Measurements from ENCODE around the gene NUB1. TPM values are rescaled to one million over a fixed set of nuclear protein-coding genes. Genes with fewer than 3 reads are reported as not detected.

Gene NUB1
- total and polyA plus RNA-seq, 12 donors, result 22.5 to 127 (median 48.6) TPM

DNA sequence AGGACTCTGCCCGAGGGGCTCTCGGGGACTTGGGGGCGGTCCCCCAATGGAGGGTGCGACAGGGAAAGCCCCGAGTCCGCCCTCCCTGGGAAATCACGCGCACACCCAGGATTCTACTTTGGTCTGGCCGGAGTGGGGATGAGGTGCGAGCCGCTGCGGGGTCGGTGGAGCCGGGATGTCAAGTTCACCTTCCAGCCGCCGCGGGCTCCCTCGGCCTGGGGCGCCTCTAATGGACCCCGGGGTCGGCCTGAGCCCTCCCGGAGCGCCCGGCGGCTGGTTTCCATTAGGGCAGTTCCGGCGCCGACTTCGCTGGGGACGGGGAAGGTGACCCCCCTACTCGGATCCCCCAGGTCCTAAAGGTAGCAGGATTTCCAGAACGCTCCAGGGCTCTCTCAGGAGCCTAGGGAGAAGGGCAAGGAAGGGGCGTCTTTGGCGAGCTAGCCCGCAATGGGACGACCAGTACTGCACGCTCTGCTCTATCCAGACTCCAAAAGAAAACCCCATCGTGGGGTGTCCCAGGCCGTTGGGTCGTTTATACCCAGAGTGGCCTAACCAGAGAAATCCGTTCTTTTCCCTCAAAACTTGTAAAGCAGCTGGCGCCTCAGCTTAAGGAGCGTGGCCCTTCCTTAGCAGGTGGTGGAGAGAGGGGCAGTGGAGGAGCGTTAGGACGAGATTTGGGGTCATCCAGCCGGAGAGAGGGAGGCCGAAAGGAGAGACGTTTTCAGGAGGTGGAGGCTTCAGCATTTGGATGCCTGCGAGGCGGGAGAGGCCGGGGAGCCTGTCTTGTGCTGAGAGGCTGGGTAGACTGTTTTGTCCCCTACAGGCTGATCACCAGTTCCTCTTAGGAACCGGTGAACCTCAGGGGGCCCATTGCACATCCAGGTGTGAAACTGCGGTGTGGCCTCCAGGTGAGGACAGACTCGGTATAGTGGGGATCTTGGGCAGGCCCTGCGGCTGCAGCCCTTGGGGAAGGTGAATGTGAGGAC, 69.1 kb downstream of the NUB1 start:
- H3K36me3 ChIP-seq (replicated peaks in 1 of 2), result no peaks in the 10 kb centered on the region
- peaks cover 8 to 15% of the 10 kb centered on the region in 2 donors for H3K4me1 ChIP-seq (replicated peaks in 1 of 2)
- H3K9me3 ChIP-seq (replicated peaks in 1 of 3), result no peaks in the 10 kb centered on the region
- no peak for DNase-seq
- peaks cover 37% of the 10 kb centered on the region for H3K27me3 ChIP-seq
- H3K27ac ChIP-seq, result peak overlapping the region in 2 of 5 donors; percentile 64 to 84
- intact Hi-C loops (cut with DNase I), result no loop called here
- TF ChIP-seq, protein P1, sequence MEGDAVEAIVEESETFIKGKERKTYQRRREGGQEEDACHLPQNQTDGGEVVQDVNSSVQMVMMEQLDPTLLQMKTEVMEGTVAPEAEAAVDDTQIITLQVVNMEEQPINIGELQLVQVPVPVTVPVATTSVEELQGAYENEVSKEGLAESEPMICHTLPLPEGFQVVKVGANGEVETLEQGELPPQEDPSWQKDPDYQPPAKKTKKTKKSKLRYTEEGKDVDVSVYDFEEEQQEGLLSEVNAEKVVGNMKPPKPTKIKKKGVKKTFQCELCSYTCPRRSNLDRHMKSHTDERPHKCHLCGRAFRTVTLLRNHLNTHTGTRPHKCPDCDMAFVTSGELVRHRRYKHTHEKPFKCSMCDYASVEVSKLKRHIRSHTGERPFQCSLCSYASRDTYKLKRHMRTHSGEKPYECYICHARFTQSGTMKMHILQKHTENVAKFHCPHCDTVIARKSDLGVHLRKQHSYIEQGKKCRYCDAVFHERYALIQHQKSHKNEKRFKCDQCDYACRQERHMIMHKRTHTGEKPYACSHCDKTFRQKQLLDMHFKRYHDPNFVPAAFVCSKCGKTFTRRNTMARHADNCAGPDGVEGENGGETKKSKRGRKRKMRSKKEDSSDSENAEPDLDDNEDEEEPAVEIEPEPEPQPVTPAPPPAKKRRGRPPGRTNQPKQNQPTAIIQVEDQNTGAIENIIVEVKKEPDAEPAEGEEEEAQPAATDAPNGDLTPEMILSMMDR (IDR thresholded peaks at IDR 0.05), result no peak
- TF ChIP-seq POLR2A (IDR thresholded peaks at IDR 0.05), result no peak
- 25 to 71% (median 48%) methylated on average over 17 to 55 of the region's 55 CpGs for WGBS, 4 donors
- peak overlapping the region in 2 of 4 donors; percentile 13 to 58 for H3K4me3 ChIP-seq

DNA sequence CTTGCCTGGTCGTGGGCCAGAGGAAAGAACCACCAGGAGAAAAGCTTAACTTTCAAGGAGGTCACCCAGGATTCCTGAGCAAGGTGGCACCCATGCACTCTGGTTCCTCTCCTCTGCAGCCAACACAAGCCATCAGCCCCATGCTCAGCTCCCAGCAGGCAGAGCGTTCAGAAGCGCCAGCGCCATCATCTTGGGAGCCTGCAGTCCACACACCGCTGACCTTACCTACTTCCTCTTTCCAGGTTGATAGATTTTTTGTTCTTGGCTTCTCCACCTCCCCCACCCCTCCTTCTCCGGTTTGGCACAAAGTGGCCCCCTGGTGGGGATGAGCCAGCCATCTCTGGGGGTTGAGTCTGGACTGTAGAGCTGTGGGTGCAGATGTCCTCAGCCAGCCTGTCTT, 69.9 kb downstream of the NUB1 start:
- no peak overlapping the region for H3K4me3 ChIP-seq
- intact Hi-C loops (cut with DNase I), result no loop called here
- H3K4me1 ChIP-seq (replicated peaks in 1 of 2), result peaks cover 8 to 15% of the 10 kb centered on the region in 2 donors
- DNase-seq, result no peak
- H3K27ac ChIP-seq, result no peak overlapping the region
- TF ChIP-seq, protein P1 (IDR thresholded peaks at IDR 0.05), result no peak
- TF ChIP-seq POLR2A (IDR thresholded peaks at IDR 0.05), result no peak
- H3K36me3 ChIP-seq (replicated peaks in 1 of 2), result no peaks in the 10 kb centered on the region
- H3K9me3 ChIP-seq (replicated peaks in 1 of 3), result no peaks in the 10 kb centered on the region
- 71 to 82% (median 77%) methylated on average over 6 of the region's 6 CpGs for WGBS, 4 donors
- H3K27me3 ChIP-seq, result peaks cover 37% of the 10 kb centered on the region

DNA sequence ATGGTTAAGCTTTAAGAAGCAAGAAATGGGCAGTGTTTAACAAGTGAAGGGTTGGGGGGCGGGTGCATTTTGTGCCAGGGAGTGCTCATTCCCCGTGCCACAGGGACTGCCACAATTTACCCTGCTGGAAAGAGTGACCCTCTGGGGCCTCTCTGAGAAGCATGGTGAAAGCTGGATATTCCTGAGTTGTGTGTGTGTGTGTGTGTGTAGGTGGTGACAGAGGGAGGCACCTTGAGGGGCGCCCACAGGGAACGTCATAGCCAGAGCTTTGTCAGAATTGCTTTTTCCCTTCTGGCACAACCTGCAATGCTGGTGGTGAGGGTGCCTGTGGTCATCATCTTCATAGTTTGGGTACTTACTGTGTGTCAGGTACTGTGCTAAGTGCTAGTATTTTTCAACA, 70.7 kb downstream of the NUB1 start:
- H3K27me3 ChIP-seq, result peaks cover 37% of the 10 kb centered on the region
- WGBS, 4 donors, result 55 to 79% (median 75%) methylated on average over 4 of the region's 4 CpGs

DNA sequence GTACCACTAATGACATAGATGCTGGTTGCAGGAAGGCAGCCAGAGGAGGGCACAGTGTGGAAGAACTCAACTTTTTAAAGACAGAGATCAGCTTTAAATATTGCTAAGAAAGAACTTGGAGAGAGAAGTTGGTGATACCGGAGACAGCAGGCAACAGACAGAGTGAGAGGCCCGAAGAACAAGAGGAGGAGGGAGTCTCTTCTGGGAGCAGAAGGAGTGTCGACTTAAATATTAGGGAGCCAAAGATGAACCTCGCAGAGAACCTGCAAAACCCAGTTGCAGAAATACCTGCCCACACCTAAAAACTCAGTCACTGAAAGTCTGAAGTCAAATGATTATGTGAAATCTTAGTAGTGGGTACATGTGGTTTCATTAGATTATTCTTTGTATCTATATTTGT, 71.6 kb downstream of the NUB1 start:
- DNase-seq, result no peak
- Histone ChIP-seq H3K27me3 (peaks cover 37% of the 10 kb centered on the region), H3K27ac (no peak overlapping the region), H3K4me3 (no peak overlapping the region), H3K4me1 (replicated peaks in 1 of 2) (peaks cover 8 to 15% of the 10 kb centered on the region in 2 donors), H3K9me3 (replicated peaks in 1 of 3) (no peaks in the 10 kb centered on the region), H3K36me3 (replicated peaks in 1 of 2) (no peaks in the 10 kb centered on the region)
- TF ChIP-seq, protein P1 (IDR thresholded peaks at IDR 0.05), result no peak
- no peak for TF ChIP-seq POLR2A (IDR thresholded peaks at IDR 0.05)
- WGBS, 4 donors, result 79 to 91% (median 84%) methylated on average over 4 of the region's 4 CpGs
- intact Hi-C loops (cut with DNase I), result no loop called here

More for the DNA sequence above, 70.7 kb downstream of the NUB1 start:
- Histone ChIP-seq H3K9me3 (replicated peaks in 1 of 3) (no peaks in the 10 kb centered on the region), H3K4me1 (replicated peaks in 1 of 2) (peaks cover 8 to 15% of the 10 kb centered on the region in 2 donors), H3K4me3 (no peak overlapping the region), H3K27ac (no peak overlapping the region), H3K36me3 (replicated peaks in 1 of 2) (no peaks in the 10 kb centered on the region)
- intact Hi-C loops (cut with DNase I), result no loop called here
- TF ChIP-seq, protein P1 (IDR thresholded peaks at IDR 0.05), result no peak
- no peak for TF ChIP-seq POLR2A (IDR thresholded peaks at IDR 0.05)
- no peak for DNase-seq
